DND-41 (cell line): ENCODE measurements around the gene FCHO2.
"Not testable (repeated sequence)": the region's sequence is repeated elsewhere in the genome, so short reads cannot be mapped to it uniquely, and the experiment has no call there.

Experiments used
- CTCF ChIP-seq: IDR thresholded peaks from 2 replicates; pipeline ENCODE4 v1.5.1; 2012; ENCODE audit warnings: borderline replicate concordance, low read length, moderate library complexity, mild to moderate bottlenecking; ENCODE audit not compliant: poor library complexity, severe bottlenecking; ENCODE audit errors: extremely low read depth
- EZH2 ChIP-seq: IDR thresholded peaks from 3 replicates; pipeline ENCODE4 v1.6.1; 2012; ENCODE audit warnings: borderline replicate concordance, low read depth, mild to moderate bottlenecking, moderate library complexity, low read length, inconsistent platforms; ENCODE audit not compliant: severe bottlenecking

GRCh38 chr5:72974481-72974880 is 18.6 kb downstream of the FCHO2 start:
- TF ChIP-seq CTCF, EZH2: not testable (repeated sequence)
